ENCODE results near the gene PIGZ.

Gene PIGZ

DNA sequence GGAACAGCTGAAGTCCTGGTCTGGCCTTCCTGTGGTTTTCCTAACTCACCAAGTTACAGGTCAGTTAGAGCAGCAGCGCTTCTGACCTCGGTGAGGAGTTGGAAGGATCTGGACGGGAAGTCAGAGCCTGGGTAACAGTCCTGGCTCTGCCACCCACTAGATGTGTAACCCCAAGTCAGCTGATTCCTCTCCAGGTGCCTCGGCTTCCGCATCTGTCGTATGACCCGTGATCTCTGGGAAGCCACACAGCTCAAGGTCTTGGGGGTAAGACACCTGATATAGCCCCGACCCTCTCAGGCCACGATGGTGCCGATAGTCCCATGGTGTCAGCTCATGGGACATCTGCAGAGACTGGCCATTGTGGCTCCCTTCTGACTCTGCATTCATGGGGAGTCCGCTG is 8.3 kb upstream of the PIGZ start:
- no peak for DNase-seq

DNA sequence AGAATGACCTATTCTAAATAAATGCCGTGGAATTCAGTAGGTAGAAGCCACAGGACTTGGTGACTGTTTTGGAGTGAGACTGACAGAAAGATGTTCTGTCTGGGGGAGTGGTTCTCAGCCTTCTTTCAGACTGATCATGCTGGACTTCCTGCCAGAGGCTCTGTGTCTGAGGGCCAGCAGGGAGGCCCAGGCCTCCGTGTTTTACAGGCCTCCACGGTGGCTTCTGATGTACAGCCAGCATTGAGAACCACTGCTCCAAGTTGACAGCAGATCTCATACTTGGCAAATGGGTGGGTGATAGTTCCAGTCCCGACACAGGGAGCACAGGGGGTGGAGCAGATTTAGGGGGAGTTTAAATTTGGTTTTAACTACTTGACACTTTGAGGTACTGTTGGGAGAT is 6.7 kb upstream of the PIGZ start:
- no peak for DNase-seq

DNA sequence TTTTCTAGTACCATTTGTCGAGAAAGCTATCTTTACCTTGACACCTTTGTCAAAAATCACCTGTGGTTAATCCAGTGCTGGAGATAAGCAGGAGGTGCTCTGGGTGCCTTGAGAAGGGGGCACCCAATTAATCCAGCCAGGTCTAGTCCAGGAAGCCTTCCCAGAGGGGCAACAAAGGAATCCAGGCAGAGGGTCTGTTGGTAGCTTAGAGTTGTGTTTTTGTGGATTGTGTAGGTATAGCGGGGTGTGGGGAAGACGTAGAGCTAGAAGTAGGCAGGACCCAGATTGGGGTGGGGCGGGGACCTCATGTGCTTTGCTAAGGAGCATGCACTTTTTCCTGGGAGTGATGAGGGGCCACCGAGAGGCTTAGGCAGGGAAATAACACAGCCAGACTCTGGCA is 6.0 kb upstream of the PIGZ start:
- DNase-seq, result no peak

DNA sequence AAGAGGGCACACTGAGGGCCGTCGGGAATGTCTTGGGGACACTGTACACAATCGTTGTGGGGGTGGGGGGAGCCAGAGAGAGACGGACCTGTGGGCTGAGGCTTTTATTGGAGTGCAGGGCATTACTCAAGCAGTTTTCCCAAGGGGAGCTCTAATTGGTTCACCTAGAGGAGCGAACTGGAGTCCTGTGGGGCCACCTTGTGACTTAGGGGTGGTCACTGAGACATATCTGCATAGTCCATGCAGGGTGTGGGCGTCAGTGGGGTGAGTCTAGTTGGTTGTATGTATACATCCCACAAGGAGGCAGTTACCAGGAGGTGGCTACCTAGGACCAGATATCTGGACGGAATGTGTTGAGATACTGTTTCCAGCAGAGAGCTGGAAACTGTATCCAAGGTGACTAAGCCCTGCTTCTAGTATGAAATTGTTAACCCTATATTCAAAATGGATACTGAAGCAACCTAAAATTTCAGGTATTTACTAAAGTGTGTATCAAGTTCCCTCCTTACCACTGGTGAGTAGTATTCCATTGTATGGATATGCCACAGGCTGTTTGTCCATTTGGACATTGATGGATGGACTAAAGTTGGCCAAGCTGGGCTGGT is 2.6 kb upstream of the PIGZ start:
- DNase-seq, result no peak

DNA sequence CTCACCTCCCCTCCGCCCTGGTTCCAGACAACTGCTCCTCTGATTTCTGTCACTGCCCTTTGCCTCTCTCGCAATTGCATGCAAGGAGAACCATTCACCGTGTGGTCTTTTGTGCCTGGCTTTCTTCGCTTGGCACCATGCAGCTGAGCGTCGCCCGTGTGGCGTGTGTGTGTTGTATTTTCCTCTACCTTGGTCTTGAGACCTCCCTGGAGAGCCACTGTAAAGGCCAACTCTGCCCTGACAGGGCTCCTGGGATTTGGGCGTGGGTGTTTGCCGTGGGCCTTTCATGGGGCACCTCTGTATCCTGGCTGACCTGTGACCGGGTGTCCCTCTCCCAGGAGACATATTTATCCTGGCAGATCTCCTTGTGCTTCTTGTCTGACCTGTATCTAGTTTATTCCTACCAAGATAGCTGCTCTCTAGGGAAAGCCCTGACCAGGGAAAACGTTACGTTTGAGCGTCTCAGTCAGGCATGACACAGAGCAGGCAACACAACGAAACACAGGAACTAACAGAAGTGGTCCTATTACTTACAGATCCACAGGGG is 2.0 kb upstream of the PIGZ start:
- DNase-seq, result no peak

DNA sequence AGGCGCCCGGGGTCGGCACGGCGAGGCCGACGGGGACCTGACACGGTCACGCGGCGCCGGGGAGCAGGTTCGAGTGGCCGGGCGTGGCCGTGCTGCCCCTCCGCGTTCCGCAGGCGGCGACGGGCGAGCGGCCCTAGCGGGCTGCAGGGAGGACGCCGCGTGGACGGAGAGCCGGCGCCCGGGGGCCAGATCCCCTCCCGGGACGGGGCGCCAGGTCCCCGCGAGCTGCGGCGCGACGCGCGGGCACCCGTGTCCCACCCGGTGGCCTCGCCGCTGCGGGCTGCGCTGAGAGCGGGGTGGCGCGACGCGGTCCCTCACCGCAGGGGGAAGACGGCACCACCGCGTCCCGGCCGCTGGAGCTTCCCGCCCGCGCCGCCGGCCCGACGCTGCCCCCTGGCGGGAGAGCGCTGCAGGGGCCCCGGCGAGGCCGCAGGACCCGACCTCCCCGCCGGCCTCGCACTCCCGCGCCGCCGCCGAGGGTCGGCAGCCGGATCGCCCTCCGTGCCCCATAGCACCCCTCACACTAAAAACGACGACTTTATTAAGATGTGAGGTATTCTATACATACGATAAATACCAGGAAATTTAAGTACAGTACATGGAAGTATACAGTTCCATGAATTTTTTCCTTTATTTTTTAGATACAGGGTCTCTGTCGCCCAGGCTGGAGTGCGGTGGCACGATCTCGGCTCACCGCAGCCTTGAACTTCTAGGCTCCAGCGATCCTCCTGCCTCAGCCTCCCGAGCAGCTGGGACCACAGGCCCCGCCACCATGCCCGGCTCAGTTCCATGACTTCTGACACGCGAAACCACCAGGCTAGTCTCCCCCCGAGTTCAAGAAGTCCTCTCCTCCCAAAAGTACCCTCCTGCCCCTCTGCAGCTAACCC is 1.3 kb upstream of the PIGZ start:
- DNase-seq, result peak; percentile 9 to 17

DNA sequence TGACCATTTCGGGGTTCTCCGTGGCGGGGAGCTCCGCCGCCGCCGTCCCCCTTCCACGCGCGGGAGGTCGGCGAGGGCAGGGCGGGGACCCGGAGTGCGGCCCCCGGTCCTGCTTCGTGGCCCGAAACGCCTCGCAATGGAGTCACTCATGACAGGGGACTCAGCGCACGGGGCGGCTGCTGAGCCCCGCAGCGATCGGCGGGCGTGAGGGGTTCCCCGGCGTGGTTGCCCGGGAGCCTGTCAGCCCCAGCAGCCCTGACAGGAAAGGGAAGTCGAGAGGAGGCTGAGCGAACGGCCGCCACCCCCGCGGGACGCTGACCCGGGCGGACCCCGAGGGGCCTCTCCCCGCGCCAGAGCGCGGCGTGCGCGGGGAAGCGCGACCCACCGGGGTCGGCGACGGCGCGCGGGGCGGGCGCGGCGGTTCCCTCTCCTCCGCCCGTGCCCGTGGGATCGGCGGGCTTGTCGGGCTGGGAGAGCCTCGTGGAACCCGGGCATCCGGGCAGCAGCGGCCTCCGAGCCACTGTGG is 564 bp upstream of the PIGZ start:
- no peak for DNase-seq

DNA sequence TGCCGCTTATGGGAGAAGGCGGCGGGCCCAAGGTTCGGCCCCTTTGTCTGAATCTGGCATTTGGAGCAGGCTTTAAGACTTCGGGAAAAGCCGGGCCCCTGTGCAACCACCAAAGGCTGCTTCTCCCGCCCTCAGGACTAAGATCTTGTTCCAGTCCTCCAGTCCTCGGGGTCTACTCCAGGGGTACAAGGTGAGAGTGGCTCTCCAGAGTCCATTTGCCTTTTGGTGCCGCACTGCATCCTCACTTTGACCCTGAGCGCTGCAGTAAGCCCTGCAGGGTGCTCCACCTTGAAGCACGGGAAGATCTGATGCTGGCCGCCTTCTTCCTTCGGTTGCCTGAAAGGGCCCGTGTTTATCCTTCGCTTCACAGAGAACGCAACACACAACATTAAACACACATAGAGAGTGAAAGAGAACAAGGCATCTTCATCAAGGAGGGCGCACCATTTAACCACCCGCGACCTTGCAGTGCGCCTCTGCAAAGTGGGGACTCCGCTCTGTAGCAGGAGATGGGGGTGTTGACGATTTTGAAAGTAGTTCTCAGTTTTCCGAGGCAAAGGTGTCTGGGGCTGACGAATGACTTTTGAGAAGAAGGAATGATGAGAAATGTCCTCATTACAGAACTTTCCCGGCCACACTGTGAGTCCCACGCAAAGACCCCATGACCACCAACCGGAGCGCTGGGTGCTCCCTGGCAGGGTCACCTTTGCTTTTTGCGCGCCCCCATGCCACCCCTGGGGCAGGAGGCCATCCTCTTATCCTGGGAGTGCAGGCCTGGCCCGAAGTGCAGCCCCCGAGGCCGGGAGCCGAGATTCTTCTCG is 1.0 kb downstream of the PIGZ start:
- DNase-seq, result no peak

DNA sequence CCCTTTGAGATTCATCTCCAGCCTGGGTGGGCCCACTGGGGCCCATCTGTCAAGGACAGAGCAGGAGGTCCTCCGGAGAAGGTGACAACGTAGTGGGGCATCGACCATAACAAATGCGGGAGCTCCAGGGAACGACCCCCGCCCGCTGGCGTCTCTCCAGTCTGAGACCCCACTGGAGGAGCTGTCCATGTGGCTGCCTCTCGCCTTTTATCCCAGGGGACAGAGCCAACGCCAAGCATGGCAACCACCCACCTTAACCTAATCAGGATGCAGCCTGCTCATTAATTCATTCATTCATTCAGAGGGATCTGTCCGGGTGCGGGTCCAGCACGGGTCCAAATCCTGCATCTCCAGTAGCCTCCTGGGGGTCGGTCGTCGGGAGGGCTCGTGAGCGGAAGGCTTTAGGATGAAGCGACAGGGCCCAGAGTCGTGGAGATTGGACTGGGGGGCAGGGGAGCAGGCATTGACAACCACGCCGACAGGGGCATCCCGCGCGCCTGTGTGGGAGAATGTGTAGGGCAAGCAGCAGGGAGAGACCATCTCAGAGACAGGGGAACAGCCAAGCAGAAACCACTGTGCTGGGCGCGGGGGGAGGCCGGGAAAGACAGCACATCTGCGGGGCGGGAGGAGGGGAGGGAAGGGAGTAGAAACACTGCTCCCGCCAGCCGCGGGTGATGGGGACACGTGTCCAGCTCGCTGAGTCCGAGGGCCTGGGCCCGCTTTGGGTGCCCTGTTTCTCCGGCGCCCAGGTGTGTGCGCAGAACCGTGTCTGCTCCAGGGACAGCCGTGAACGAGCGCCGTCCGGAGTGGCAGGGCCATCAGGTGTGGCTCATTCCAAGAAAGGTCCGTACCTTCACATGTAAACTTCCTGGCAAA is 1.9 kb downstream of the PIGZ start:
- no peak for DNase-seq

DNA sequence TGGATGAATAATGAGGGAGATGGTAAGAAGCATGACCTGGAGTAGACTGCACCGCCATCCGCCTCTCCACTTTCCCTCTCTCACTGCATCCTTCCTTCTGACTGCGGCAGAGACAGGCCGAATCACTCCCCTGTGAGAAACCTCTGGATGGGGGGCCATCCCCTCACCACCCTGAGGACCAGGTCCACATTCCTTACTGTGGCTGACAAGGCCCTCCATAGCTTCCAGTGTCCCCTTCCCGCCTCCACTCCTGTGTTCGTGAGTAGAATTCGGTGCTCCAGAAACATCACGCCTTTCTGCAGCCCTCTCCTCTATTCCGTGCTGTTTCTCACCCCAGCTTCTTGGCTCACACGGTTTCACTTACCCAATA is 2.8 kb downstream of the PIGZ start:
- no peak for DNase-seq

DNA sequence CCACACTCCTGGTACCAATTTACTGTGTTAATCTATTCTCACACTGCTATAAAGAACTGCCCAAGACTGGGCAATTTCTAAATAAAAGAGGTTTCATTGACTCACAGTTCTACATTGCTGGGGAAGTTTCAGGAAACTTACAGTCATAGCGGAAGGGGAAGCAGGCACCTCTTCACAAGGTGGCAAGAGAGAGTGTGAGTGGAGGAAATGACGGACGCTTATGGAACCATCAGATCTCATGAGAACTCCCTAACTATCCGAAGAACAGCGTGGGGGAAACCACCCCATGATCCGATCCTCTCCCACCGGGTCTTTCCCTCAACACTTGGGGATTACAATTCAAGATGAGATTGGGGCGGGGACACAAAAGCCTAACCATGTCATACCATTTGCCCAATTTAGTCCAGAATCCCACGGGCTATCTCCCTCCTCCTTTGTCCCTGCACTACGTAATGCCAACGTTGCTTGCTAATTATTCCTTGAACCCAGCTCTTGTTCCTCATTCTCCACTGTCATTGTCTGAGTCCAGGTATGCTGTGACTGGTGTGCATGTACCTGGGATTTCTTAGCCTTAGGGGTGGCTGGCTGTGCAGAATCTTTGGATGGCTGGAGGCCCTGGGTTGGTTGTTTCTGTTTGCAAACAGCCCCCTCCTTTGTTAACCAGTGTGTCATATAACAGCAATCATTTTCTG is 3.4 kb downstream of the PIGZ start:
- DNase-seq, result no peak

DNA sequence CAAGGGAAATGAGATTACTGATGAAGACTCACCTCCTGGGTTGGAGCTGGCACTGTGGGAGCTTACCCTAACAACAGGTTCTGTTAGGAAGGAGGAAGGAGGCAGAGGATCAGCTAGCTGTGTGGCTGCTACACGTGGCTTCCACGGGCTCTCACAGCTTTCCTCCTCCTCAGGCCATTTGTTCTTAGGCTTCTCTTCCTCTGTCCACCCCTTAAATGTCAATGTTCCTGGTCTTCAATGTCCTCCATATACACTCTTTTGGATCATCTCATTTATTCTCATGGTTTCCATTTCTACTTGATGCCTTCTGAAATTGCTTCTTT is 5.0 kb downstream of the PIGZ start:
- no peak for DNase-seq

DNA sequence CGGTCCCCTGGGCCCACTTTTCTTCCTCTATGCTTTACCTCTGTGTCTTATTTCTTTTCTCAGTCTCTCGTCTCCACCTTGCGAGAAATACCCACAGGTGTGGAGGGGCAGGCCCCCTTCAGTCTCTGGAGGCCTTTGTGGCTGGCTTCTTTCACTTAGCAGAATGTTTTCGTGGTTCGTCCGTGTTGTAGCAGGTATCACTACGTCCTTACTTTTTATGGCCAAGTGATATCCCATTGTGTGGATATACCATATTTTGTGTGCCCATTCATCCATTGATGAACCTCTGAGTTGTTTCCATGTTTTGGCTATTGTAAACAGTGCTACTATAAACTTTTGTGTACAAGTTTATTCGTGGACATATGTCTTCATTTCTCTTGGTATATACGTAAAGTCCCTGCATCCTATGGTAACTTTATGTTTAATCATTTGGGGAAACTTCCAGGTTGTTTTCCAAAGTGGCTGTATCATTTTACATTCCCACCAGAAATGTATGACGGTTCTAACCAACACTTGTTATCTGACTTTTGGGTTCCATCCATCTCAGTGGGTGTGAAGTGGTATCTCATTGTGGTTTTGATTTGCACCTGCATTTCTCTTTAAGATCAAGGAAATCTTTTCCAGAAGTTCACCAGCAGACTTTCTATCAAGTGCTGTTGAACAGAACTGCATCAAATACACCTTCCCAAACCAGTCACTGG is 5.6 kb downstream of the PIGZ start:
- DNase-seq, result no peak

DNA sequence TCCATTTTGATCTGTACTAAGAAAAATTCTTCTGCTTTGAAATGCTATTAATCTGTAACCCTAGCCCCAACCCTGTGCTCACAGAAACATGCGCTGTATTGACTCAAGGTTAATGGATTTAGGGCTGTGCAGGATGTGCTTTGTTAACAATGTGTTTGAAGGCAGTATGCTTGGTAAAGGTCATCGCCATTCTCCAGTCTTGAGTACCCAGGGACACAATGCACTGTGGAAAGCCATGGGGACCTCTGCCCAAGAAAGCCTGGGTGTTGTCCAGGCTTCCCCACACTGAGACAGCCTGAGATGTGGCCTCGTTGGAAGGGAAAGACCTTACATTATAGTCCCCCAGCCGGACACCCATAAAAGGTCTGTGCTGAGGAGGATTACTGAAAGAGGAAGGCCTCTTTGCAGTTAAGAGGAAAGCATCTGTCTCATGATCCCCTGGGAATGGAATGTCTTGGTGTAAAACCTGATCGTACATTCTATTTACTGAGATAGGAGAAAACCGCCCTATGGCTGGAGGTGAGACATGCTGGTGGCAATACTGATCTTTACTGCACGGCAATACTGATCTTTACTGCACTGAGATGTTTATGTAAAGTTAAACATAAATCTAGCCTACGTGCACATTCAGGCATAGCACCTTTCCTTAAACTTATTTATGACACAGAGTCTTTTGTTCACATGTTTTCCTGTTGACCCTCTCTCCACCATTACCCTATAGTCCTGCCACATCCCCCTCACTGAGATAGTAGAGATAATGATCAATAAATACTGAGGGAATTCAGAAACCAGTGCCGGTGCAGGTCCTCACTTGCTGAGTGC is 6.3 kb downstream of the PIGZ start:
- no peak for DNase-seq

DNA sequence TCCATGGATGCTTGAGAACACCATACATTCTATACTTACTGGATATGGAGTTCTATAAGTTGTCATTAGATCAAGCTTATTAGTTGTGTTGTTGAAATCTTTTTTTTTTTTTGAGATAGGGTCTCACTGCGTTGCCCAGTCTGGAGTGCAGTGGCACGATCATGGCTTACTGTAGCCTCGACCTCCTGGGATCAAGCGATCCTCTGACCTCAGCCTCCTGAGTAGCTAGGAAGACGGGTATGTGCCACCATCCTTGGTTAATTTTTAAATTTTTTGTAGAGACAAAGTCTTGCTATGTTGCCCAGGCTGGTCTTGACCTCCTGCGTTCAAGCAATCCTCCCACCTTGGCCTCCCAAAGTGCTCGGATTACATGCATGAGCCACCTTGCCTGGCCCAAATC is 13.8 kb downstream of the PIGZ start:
- no peak for DNase-seq

DNA sequence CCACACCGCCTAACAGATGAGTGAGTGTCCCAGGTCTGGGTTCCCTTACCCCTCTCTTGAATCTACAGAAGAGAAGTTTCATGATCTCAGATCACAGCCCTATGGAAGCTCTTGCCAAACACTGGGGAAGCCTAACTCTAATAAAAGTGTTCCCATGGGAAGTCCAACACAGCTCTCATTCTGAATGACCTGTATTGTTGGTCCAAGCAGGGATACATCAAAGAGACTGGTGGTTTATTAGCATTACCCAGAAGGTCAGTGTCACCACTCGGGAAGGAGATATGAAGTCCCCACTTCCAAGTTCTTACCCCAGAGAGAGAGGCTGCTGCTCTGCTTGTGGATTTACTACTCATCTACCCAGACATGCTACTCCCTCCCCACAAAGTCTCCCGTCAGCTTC is 17.3 kb downstream of the PIGZ start:
- DNase-seq, result no peak

DNA sequence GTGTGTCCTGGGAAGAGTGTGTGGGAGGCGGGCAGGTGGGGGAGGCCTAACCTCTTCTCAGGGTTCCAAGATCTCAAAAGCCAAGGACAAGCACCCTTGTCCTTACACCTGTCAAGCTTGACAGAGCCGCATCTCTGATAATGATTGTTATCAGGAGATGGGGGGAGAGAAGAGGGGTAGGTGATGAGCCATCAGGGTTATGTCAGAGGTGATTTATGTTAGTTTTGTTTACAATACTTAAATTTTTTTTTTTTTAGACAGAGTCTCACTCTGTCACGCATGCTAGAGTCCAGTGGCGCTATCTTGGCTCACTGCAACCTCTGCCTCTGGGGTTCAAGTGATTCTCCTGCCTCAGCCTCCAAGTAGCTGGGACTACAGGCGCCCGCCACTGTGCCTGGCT is 18.9 kb downstream of the PIGZ start:
- no peak for DNase-seq

DNA sequence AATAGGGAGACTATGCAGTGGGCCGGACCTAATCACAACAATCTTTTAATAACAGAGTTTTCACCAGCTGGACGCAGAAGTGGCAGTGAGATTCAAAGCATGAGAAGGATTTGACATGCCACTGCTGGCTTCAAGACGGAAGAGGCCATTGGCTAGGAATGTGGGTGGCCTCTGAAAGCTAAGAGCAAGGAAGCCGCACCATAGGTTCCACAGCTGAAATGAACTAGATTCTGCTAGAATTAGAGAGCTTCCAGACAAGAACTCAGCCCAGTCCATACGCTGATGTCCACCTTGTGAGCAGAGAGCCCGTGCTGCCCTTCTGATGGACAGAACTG is 19.4 kb downstream of the PIGZ start:
- DNase-seq, result no peak

DNA sequence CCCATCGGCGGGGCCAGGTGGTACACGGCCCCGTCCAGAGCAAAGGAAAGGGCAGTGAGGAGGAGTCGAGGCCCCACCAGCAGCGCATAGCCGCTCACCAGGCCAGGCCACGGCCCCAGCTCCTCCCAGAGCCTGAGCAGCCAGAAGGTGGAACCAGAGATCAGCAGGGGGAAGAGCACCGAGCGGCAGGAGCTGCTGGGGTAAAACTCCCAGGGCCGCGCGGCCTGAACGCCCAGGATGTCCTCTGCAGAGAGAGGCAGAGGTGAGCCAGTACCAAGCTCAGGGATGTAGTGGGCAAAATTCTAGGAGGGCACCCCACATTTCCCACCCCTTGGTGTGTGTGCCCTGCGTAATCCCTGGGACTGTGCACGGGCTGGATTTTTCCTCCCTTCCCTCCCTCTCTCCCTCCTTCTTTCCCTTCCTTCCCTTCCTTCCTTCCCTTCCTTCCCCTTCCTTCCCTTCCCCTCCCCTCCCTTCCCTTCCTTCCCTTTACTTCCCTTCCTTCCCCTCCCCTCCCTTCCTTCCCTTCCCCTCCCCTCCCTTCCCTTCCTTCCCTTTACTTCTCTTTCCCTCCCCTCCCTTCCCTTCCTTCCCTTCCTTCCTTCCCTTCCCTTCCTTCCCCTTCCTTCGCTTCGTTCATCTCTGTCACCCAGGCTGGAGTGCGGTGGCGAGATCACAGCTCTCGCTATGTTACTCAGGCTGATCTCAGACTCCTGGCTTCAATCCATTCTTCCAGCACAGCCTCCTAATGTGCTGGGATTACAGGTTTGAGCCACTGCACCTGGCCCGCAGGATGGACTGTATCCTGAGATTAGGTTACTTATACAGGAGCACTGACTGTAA is 20.0 kb downstream of the PIGZ start:
- no peak for DNase-seq
